D721Med (cell line): ENCODE data around the gene NOD2.

Experiments used
- DNase-seq: peaks from one replicate; pipeline ENCODE4 v3.0.0; 2011; ENCODE audit warnings: low spot score; ENCODE audit not compliant: insufficient read length
- FAIRE-seq: peaks from 2 replicates; lab custom pipeline; 2011; peaks lifted over from hg19 to GRCh38; lab: Jason Lieb, UNC
- CTCF ChIP-seq: IDR thresholded peaks from 2 replicates; pipeline ENCODE4 v1.5.1; 2012; ENCODE audit warnings: mild to moderate bottlenecking, control low read depth; ENCODE audit not compliant: insufficient read depth; ENCODE audit errors: missing control alignments

Gene NOD2

GRCh38 chr16:50781518-50781917, 88.1 kb downstream of the NOD2 start:
- DNase-seq (no peak), FAIRE-seq (no peak)
- TF ChIP-seq CTCF, result no peak
